GM12873 (cell line): ENCODE measurements around the gene OXNAD1.

Source experiments
- TF ChIP-seq, protein P1 (sequence below): IDR thresholded peaks from 2 replicates; pipeline ENCODE4 v1.5.1; 2012; ENCODE audit warnings: low read depth, mild to moderate bottlenecking, moderate library complexity, low read length, control low read depth; ENCODE audit not compliant: insufficient read depth; ENCODE audit errors: missing control alignments

Gene OXNAD1

DNA sequence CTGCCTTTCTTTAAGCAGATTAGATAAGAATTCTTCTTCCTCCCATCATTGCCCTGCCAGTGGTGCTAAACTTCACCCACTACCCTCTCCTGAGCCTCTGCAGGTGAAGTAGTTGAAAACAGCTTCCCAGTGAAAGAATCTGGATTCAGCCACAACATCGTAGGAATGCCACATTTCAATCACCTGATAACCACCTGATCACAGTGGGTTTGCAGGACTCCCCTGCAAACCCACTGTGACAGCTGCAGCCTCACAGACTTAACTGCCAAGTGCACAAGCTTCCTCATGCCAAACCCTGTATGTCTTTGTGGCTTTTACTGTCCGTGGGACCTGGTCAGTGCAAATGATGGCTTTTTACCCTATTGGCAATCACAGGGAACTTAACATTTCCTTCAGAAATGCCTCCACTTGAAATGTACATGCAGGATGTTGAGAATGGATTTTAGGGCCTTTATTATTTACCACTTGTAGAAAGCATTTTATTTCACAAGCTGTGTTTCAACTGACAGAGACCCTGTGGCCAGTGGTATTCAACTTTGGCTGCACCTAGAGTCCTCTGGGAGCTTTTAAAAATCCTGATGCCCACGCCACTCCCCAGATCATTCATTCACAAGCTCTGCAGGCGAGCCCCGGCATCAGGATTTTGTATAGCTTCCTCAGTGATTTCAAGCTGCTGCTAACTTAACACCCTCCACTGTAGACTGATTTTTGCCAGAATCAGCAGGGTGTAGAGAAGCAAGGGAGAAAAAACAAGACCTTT is 49.1 kb downstream of the OXNAD1 start:
- TF ChIP-seq, protein P1, sequence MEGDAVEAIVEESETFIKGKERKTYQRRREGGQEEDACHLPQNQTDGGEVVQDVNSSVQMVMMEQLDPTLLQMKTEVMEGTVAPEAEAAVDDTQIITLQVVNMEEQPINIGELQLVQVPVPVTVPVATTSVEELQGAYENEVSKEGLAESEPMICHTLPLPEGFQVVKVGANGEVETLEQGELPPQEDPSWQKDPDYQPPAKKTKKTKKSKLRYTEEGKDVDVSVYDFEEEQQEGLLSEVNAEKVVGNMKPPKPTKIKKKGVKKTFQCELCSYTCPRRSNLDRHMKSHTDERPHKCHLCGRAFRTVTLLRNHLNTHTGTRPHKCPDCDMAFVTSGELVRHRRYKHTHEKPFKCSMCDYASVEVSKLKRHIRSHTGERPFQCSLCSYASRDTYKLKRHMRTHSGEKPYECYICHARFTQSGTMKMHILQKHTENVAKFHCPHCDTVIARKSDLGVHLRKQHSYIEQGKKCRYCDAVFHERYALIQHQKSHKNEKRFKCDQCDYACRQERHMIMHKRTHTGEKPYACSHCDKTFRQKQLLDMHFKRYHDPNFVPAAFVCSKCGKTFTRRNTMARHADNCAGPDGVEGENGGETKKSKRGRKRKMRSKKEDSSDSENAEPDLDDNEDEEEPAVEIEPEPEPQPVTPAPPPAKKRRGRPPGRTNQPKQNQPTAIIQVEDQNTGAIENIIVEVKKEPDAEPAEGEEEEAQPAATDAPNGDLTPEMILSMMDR: no peak

- TF ChIP-seq, protein P1: no peak
Observed at GRCh38 chr3:16315623-16316022, 50.6 kb downstream of the OXNAD1 start.

GRCh38 chr3:16316396-16316795 is 51.4 kb downstream of the OXNAD1 start:
- TF ChIP-seq, protein P1: no peak

- TF ChIP-seq, protein P1: no peak
Observed at GRCh38 chr3:16316847-16317560, 52.0 kb downstream of the OXNAD1 start.

- TF ChIP-seq, protein P1: no peak
Observed at GRCh38 chr3:16317561-16317945, 52.5 kb downstream of the OXNAD1 start.

DNA sequence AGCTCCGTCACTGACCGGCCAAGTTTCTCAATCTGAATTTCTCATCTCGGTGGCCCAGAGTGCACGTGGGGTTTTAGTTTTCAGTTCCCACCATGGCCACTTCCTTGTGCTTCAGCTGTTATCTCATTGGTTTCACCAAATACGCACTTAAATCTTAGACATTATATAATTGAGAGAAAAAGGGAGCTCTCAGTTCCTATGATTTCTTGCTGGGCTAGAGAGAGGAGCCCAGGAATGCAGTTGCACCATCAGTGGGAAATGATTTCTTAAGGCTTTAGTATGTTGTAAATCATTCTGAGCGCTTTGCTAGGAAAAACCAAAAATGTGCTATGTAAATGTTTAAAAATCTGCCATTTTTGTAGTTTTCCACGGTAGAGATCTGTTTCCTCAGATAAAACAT is 53.2 kb downstream of the OXNAD1 start:
- TF ChIP-seq, protein P1: no peak

GRCh38 chr3:16319307-16319706 is 54.3 kb downstream of the OXNAD1 start:
- TF ChIP-seq, protein P1: peak; percentile 67
